HK-2 (cell line): ENCODE measurements around the gene NFKBIA.
"Not testable (repeated sequence)": the region's sequence is repeated elsewhere in the genome, so short reads cannot be mapped to it uniquely, and the experiment has no call there.

Experiments
- DNase-seq: peaks from one replicate; pipeline ENCODE4 v3.0.0-alpha.2; 2018; ENCODE audit not compliant: unreplicated experiment

Gene NFKBIA

GRCh38 chr14:35408026-35408425 lies 3.5 kb upstream of the NFKBIA start:
- no peak for DNase-seq

- no peak for DNase-seq
Observed at GRCh38 chr14:35407306-35407630, 2.7 kb upstream of the NFKBIA start.

GRCh38 chr14:35406506-35407305 lies 2.2 kb upstream of the NFKBIA start:
- DNase-seq: no peak

- DNase-seq: no peak
Observed at GRCh38 chr14:35406090-35406489, 1.5 kb upstream of the NFKBIA start.

- no peak for DNase-seq
Observed at GRCh38 chr14:35405304-35405996, 901 bp upstream of the NFKBIA start.

GRCh38 chr14:35403603-35404448 lies 723 bp downstream of the NFKBIA start:
- DNase-seq: peak; percentile 96

GRCh38 chr14:35403114-35403602 lies 1.4 kb downstream of the NFKBIA start:
- no peak for DNase-seq

GRCh38 chr14:35402323-35403113 lies 2.0 kb downstream of the NFKBIA start:
- no peak for DNase-seq

GRCh38 chr14:35401422-35402265 lies 2.9 kb downstream of the NFKBIA start:
- DNase-seq: no peak

- no peak for DNase-seq
Observed at GRCh38 chr14:35400648-35401421, 3.7 kb downstream of the NFKBIA start.

GRCh38 chr14:35399083-35399937 lies 5.2 kb downstream of the NFKBIA start:
- DNase-seq: no peak

- DNase-seq: no peak
Observed at GRCh38 chr14:35398071-35398584, 6.4 kb downstream of the NFKBIA start.

- DNase-seq: not testable (repeated sequence)
Observed at GRCh38 chr14:35396610-35397009, 7.9 kb downstream of the NFKBIA start.

- no peak for DNase-seq
Observed at GRCh38 chr14:35395283-35395682, 9.3 kb downstream of the NFKBIA start.

- no peak for DNase-seq
Observed at GRCh38 chr14:35394326-35395013, 10.1 kb downstream of the NFKBIA start.

- DNase-seq: no peak
Observed at GRCh38 chr14:35393826-35394225, 10.7 kb downstream of the NFKBIA start.

- DNase-seq: no peak
Observed at GRCh38 chr14:35392103-35392502, 12.4 kb downstream of the NFKBIA start.

GRCh38 chr14:35391388-35391710 lies 13.2 kb downstream of the NFKBIA start:
- no peak for DNase-seq
